Measurements from ENCODE around the gene VASN.

The VASN gene

DNA sequence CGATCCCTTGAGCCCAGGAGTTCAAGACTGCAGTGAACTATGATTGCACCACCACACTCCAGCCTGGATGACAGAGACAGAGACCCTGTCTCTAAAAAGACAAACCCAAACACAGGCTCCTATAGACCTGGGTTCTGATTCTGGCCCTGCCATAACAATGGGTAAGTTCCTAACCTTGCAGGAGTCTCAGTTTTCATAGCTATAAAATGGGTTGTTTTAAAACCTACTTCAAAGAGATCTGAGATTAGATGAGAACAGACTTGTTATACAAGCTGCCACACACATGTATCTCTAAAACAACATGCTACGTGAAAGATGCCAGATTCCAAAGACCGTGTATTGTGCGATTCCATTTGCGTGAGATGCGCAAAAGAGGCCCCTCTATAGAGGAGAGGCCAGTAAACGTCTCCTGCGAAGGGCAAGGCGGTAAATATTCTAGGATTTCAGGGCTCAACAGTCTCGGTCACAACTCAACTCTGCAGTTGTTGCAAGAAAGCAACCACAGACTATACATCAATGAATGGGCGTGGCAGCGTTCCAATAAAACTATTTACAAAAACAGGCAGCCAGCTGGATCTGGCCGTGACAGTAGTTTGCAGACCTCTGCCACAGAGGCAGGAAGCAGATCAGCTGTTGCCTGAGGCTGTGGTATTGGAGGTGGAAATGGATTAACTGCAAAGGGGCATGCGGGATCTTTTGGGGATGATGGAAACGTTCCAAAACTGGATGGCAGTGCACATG is 38.9 kb downstream of the VASN start:
- DNase-seq (ENCODE audit: low read depth) = no peak
- TF ChIP-seq, protein P1, sequence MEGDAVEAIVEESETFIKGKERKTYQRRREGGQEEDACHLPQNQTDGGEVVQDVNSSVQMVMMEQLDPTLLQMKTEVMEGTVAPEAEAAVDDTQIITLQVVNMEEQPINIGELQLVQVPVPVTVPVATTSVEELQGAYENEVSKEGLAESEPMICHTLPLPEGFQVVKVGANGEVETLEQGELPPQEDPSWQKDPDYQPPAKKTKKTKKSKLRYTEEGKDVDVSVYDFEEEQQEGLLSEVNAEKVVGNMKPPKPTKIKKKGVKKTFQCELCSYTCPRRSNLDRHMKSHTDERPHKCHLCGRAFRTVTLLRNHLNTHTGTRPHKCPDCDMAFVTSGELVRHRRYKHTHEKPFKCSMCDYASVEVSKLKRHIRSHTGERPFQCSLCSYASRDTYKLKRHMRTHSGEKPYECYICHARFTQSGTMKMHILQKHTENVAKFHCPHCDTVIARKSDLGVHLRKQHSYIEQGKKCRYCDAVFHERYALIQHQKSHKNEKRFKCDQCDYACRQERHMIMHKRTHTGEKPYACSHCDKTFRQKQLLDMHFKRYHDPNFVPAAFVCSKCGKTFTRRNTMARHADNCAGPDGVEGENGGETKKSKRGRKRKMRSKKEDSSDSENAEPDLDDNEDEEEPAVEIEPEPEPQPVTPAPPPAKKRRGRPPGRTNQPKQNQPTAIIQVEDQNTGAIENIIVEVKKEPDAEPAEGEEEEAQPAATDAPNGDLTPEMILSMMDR (IDR thresholded peaks at IDR 0.05; ENCODE audit: control insufficient read depth, insufficient read depth, low read depth, low read length, missing control alignments) = no peak

DNA sequence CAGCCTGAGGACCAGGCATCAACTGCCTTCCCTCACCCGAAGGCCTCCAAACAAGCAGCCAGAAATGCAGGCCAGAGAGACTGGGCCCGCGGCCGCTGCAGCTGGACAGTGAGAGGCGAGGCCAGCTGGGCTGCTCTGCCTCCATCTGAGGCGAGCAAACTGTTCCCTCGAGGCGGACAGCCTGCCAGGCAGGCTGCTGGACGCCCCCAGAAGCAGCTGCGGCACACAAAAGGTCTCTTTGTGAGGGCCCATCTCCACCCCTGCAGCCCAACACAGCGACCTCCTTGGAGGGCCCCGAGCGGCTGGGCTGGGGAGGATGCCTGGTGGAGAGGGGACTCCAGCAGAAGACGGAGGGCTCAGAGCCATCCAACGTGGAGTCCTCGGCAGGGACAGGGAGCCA is 40.0 kb downstream of the VASN start:
- TF ChIP-seq, protein P1 (IDR thresholded peaks at IDR 0.05; ENCODE audit: control insufficient read depth, insufficient read depth, low read depth, low read length, missing control alignments) = no peak
- no peak for DNase-seq (ENCODE audit: low read depth)
- no peak overlapping the region for H3K4me3 ChIP-seq (ENCODE audit: control insufficient read depth, low read depth, low read length)

More for the DNA sequence above, 38.9 kb downstream of the VASN start:
- H3K4me3 ChIP-seq (ENCODE audit: control insufficient read depth, low read depth, low read length) = no peak overlapping the region

DNA sequence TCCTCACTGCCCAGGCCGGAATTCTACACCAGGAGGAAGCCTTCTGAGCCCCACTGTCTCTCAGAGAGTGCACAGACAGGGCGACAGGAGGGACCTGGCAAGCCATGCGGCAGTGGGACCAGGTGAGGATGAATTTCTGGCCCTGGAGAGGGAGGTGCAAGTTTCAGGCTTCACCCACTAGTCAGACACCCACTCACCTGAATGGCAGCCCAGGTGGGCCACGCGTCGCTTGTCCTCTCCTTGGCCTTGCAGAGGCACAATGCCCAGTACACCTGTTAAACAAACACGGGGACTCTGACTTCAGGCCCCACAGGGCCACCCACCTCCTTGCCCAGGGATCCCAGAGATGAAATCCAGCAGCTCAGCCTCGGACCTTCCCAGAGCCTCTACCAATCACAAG is 40.5 kb downstream of the VASN start:
- DNase-seq (ENCODE audit: low read depth) = no peak
- TF ChIP-seq, protein P1 (IDR thresholded peaks at IDR 0.05; ENCODE audit: control insufficient read depth, insufficient read depth, low read depth, low read length, missing control alignments) = no peak
- no peak overlapping the region for H3K4me3 ChIP-seq (ENCODE audit: control insufficient read depth, low read depth, low read length)

DNA sequence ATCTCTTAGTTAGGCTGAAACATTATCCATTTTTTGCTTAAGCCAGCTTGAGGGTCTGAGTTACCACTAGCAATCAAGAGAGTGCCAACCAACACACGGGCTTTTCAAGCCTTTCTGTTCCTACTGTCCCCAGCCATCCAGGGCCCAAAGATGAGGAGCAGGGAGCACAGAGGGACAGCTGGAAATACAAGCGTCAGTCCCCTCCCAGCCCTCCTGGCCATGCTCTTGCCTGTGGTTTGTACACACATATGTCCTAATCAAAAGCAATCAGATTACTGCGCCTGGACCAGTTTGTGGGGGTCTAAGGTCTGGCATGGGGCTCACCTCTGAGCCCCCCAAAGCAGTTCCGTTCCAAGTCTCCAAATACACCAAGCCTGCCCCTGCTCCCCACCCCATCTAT is 41.2 kb downstream of the VASN start:
- H3K4me3 ChIP-seq (ENCODE audit: control insufficient read depth, low read depth, low read length) = no peak overlapping the region
- no peak for DNase-seq (ENCODE audit: low read depth)
- TF ChIP-seq, protein P1 (IDR thresholded peaks at IDR 0.05; ENCODE audit: control insufficient read depth, insufficient read depth, low read depth, low read length, missing control alignments) = no peak

DNA sequence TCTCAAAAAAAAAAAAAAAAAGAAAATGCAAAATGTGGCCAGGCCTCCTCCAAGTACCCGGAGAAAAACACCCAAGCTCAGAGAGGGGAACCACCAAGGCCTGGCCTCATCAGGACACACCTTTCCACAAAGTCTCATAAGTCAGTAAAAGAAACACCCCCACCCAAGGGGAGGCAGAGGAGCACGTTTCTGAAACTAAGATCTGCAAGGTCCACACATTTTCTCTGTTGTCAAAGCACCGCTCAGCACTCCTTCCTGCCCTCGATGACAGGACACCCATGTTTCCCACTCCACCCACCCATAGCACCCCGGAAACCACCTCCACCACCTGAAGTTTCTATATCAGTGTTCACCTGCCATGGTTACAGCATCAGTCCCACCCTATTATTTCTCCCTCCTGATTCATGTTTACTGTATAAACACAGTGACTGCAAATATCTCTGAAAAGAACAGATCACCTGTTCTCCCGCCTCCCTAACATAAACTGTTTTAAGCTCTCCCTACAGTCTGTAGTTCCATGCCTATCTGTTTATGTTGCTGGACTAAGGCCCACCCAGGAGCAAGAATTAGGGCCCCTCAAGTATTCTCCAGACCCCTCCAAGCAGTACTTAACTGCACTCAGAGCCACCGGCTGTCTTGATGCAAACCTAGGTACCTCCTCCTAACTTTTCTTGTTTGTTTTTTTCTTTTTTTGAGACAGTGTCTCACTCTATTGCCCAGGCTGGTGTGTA is 42.7 kb downstream of the VASN start:
- TF ChIP-seq, protein P1 (IDR thresholded peaks at IDR 0.05; ENCODE audit: control insufficient read depth, insufficient read depth, low read depth, low read length, missing control alignments) = no peak
- no peak overlapping the region for H3K4me3 ChIP-seq (ENCODE audit: control insufficient read depth, low read depth, low read length)
- no peak for DNase-seq (ENCODE audit: low read depth)

DNA sequence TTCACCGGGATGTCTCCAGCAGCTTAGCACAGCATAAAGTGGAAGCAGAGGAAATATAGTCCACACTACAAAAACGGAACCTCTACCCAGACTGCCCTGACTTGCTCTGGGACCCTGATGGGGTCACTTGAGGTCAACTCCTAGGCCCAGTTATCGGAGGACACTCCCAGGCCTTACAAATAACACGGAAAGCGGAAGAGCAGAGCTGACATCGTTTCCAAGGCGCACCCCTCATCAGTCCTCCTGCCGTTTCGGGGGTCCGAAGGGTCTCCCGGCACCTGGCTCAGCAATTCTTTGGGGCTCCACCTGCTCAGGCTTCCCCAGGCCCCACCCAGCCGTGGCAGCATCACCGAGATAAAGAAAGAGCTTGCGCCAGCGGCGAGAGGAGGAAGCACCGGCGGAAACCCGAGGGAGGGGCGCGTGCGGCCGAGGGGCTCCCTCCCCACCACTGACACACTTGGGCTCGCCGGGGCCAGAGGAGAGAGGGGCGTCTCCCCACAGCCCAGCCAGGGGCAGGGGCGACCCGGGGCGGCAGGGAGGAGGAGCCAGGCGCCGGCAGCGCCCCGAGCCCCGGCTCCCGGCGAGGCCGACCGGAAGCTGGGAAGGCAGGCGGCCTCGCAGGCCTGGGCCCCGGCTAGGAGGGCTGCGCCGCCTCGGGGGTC is 44.0 kb downstream of the VASN start:
- DNase-seq (ENCODE audit: low read depth) = no peak
- peak overlapping the region; percentile 54 for H3K4me3 ChIP-seq (ENCODE audit: control insufficient read depth, low read depth, low read length)
- TF ChIP-seq, protein P1 (IDR thresholded peaks at IDR 0.05; ENCODE audit: control insufficient read depth, insufficient read depth, low read depth, low read length, missing control alignments) = no peak

All from AG09309 (cell line).